ENCODE measurements around the gene DPP10. TPM values are rescaled to one million over a fixed set of nuclear protein-coding genes. Genes with fewer than 3 reads are reported as not detected.

DPP10 gene
- total RNA-seq, 1 donor from 2014 or later, result 6.5 TPM

- Histone ChIP-seq H3K79me2 (ENCODE audit: low read depth) (no peaks in the 10 kb centered on the region), H2AFZ (replicated peaks) (no peak overlapping the region), H3K4me3 (no peak overlapping the region), H4K20me1 (ENCODE audit: low read depth) (no peaks in the 10 kb centered on the region), H3K36me3 (no peaks in the 10 kb centered on the region), H3K9ac (no peak overlapping the region), H3F3A (ENCODE audit: low read depth) (no peaks in the 10 kb centered on the region), H3K4me2 (no peak overlapping the region), H3K9me3 (ENCODE audit: low read depth) (no peaks in the 10 kb centered on the region), H3K27ac (no peak overlapping the region), H3K4me1 (no peaks in the 10 kb centered on the region), H3K27me3 (no peaks in the 10 kb centered on the region)
- H3K4me3 Mint-ChIP-seq, result no peak overlapping the region
- DNase-seq (ENCODE audit: low spot score), result no peak
- H3K4me1 Mint-ChIP-seq, result no peaks in the 10 kb centered on the region
- no peak for TF ChIP-seq EZH2 (IDR thresholded peaks at IDR 0.05)
- TF ChIP-seq EZH2phosphoT487 (IDR thresholded peaks at IDR 0.05), result no peak
- no peak for TF ChIP-seq CTCF (IDR thresholded peaks at IDR 0.05)
- H3K9me3 Mint-ChIP-seq, result peaks cover 1% of the 10 kb centered on the region
- H3K27ac Mint-ChIP-seq, result no peak overlapping the region
- no peaks in the 10 kb centered on the region for H3K36me3 Mint-ChIP-seq
- peaks cover under 1% of the 10 kb centered on the region for H3K27me3 Mint-ChIP-seq (ENCODE audit: insufficient read depth, low read depth)
Measured at GRCh38 chr2:115389898-115390565, 947.6 kb downstream of the DPP10 start.

DNA sequence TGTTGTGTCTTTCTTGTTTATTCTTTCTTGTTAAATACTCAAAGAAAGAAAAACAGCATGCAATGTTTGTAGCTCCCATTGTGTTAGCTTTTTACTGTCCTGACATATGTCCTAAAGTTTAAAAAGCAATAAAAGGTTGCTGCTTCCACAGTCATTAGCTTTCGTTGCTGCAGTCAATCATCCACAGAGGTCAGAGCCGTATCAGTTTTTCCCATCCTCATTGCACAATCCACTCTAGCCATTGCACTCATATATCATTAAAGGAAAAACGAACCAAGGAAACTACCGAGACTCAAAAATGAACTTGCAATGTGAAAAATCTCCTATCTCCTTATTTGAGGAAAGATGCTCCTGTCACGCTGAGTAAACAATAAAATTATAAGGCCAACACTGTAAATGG is 954.1 kb downstream of the DPP10 start:
- no peak overlapping the region for H3K4me3 Mint-ChIP-seq
- no peak overlapping the region for H3K9ac ChIP-seq
- H3K4me2 ChIP-seq, result no peak overlapping the region
- no peak for TF ChIP-seq EZH2 (IDR thresholded peaks at IDR 0.05)
- TF ChIP-seq CTCF (IDR thresholded peaks at IDR 0.05), result no peak
- no peak for TF ChIP-seq EZH2phosphoT487 (IDR thresholded peaks at IDR 0.05)
- no peak for DNase-seq (ENCODE audit: low spot score)
- H2AFZ ChIP-seq (replicated peaks), result no peak overlapping the region
- H3K36me3 Mint-ChIP-seq, result peaks cover 2% of the 10 kb centered on the region
- H3K27me3 Mint-ChIP-seq (ENCODE audit: insufficient read depth, low read depth), result no peaks in the 10 kb centered on the region
- H3K27me3 ChIP-seq, result no peaks in the 10 kb centered on the region
- H3K9me3 ChIP-seq (ENCODE audit: low read depth), result no peaks in the 10 kb centered on the region
- H3K4me3 ChIP-seq, result no peak overlapping the region
- H3K27ac Mint-ChIP-seq, result no peak overlapping the region
- H3K36me3 ChIP-seq, result no peaks in the 10 kb centered on the region
- peaks cover under 1% of the 10 kb centered on the region for H3F3A ChIP-seq (ENCODE audit: low read depth)
- H3K4me1 Mint-ChIP-seq, result no peaks in the 10 kb centered on the region
- peaks cover under 1% of the 10 kb centered on the region for H3K4me1 ChIP-seq
- H4K20me1 ChIP-seq (ENCODE audit: low read depth), result no peaks in the 10 kb centered on the region
- no peak overlapping the region for H3K27ac ChIP-seq
- H3K9me3 Mint-ChIP-seq, result peaks cover 5% of the 10 kb centered on the region
- H3K79me2 ChIP-seq (ENCODE audit: low read depth), result no peaks in the 10 kb centered on the region

DNA sequence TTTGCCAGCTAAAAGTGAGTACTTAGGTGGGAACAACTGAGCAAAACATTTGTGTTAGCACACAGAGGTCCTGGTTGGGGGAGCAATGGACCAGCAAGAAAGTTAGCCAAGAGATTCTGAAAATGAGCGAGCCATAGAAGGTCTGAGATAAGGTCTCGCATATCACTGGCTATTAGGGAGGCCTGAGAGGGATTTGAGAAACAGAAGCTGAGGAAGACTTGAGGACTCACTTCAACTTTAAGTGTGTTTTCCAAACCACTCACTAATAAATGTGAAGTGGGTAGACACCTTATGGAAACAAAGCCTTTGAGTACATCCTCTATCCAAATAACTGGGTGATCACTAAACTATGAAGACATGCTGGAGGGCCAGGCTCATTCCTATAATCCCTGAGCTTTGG is 958.5 kb downstream of the DPP10 start:
- no peaks in the 10 kb centered on the region for H3K9me3 ChIP-seq (ENCODE audit: low read depth)

More for the DNA sequence above, 958.5 kb downstream of the DPP10 start:
- Histone ChIP-seq H2AFZ (replicated peaks) (no peak overlapping the region), H3K4me3 (no peak overlapping the region), H3F3A (ENCODE audit: low read depth) (peaks cover 7% of the 10 kb centered on the region), H3K27me3 (no peaks in the 10 kb centered on the region), H3K4me2 (no peak overlapping the region), H3K79me2 (ENCODE audit: low read depth) (no peaks in the 10 kb centered on the region), H3K4me1 (peaks cover 10% of the 10 kb centered on the region), H3K36me3 (no peaks in the 10 kb centered on the region), H3K9ac (no peak overlapping the region), H4K20me1 (ENCODE audit: low read depth) (no peaks in the 10 kb centered on the region), H3K27ac (no peak overlapping the region)
- no peaks in the 10 kb centered on the region for H3K4me1 Mint-ChIP-seq
- no peak for DNase-seq (ENCODE audit: low spot score)
- peaks cover 5% of the 10 kb centered on the region for H3K9me3 Mint-ChIP-seq
- peaks cover 4% of the 10 kb centered on the region for H3K36me3 Mint-ChIP-seq
- H3K27ac Mint-ChIP-seq, result no peak overlapping the region
- H3K4me3 Mint-ChIP-seq, result no peak overlapping the region
- TF ChIP-seq EZH2phosphoT487 (IDR thresholded peaks at IDR 0.05) (no peak), CTCF (IDR thresholded peaks at IDR 0.05) (no peak), EZH2 (IDR thresholded peaks at IDR 0.05) (no peak)
- no peaks in the 10 kb centered on the region for H3K27me3 Mint-ChIP-seq (ENCODE audit: insufficient read depth, low read depth)

Data from neural progenitor cell (in vitro differentiated cells).